Measurements from ENCODE around the gene PCSK9.
A peak's percentile ranks its signal among the peaks of the same experiment; 100 is the strongest.

The PCSK9 gene

DNA sequence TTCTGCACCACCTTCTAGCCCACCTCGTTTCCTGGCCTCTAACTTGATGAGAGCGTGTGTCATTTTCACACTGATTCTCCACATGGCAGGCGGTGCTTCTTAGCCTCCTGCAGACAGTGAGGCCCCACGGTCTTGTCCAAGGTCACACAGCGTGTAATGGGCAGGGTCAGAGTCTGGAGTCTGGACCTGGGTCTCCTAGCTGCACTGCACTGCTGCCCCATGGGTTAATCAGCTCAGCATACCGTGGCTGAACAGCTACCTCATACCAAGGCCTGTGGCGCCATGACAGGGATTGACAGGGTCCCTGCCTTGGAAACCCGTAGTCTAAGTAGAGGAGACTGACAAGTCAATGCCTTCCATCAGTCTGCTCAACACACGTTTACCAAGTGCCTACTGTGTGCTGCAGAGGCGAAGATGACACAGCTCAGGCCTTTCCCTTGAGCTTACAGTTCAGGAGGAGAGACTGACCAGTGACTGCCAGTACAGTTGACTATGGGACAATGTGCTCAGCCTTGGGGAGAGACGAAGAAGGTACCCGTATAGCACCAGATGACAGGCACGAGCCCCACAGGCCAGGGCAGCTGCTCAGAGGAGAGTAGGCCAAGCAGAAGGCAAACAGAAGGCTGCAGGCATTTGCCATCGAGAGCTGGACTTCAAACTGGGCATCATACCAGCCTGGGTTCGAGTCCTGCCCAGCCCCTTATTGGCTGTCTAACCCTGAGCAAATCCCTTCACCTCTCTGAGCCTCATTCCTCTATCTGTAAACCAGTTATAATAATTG is 5.5 kb downstream of the PCSK9 start:
- DNase-seq, result no peak

DNA sequence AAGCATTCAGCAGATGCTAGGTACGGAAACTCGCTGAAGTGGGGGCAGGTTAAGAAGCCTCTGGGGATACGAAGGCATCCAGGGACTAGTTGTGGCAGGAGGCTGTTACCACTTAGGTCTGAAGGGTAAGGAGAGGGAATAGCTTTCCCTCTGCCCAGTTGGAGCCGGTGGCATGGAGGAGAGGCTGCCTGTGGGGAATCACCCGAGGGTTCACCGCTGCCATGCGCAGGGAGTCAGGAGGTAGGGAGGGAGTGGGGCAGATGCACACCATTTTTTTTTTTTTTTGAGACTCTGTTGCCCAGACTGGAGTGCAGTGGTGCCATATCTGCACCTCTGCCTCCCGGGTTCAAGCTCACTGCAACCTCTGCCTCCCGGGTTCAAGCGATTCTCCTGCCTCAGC is 6.1 kb downstream of the PCSK9 start:
- DNase-seq, result no peak

DNA sequence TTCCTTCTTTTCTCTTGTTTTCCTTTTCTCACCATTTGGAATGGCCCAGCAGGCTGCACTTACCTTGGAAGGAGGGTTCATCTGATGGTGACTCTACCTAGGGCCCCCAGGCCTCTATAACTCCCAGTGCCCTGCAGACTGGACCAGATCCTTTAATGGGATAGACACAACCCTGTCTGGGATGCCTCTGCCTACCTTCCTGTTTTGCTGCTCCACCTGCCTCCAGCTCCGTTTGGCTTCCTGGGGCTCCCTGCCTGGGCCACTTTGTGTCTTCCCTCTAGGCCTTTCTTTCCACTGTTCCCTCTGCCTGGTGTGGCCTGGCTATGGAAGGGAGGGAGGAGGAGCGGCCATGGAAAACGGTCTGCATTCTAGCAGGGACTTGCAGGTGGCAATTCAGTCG is 7.5 kb downstream of the PCSK9 start:
- no peak for DNase-seq

DNA sequence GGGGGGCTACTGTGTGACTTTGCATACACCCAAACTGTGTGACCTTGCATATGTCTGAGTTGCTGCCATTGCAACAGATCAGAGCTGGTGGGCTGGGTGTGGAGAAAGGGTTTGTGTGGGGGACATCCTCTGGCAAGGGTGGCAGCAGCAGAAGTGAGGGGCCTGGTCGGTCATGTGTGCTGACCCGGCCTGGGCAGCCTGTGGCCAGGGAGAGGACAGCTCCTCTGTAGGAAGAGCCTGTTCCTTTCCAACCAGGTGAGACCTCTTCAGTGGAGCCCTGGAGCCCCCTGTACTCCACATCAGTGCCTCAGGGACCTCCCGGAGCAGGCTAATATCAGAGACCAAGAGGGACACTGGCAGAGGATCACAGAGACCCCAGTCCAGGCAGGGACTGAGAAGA is 8.3 kb downstream of the PCSK9 start:
- DNase-seq, result no peak

DNA sequence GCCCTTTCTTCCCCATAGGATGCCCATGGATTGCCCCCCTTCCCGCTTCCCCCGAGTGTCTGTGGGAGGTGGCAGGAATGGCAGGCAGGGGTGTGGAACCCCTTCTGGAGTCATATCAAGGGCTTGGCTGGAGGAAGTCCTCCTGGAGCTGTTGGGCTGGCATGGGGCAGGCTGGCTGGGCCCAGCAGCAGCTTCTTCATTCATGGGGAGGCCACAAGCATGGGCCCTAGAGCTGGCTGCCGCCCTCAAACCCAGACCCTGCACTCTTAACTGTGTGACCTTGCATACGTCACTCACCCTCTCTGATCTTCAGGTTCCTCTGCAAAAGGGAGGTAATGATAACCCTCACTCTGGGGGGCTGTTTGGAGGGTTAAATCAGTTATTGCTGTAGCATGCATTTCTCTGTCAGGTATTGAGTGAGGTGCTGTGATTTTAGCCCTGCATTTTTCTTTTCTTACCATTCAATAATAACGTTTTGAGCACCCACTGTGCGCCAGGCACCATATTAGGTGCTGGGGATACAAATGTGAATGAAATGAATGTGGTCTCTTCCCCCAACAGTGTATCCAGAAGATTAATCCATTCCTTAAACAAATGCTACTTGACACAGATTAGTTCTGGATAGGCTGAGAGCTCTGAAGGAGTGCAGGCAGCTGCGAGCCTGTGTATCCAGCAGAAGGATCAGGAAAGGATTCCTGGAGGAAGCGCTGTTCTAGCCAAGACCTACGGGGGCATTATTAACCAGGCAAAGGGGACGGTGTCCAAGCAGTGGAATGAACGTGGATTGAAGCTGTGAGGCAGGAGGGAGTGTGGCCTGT is 9.3 kb downstream of the PCSK9 start:
- peak; percentile 76 for DNase-seq

DNA sequence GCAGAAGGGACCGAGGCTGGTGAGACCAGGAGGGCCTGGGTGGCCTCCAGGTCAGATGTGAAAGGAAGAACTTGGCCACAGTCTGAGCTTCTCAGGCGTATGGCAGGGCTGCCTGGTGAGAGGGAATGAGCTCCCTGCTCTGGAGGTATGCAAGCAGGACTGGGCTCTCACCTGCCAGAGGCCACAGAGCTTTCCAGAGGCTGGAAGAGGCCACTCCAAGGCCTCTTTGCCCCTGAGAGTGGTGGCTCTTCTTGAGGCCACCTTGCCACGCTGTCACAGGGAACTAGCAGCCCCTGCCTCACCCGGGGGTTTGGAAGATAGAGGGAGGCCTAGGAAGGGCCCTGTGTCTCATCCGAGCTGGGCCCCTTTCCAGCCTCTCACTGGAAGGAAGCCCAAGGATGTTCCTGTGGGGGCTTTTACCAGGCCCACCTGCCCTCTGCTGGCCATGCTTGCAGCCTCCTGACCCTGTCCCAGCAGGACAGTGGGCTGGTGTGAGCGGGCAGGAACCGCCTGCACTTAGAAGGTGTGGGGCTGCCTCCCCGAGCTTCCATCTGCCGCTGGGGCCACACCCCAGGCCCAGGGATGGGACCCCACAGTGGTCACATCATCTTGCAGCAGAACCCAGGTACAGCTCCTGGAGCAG is 10.0 kb downstream of the PCSK9 start:
- no peak for DNase-seq

DNA sequence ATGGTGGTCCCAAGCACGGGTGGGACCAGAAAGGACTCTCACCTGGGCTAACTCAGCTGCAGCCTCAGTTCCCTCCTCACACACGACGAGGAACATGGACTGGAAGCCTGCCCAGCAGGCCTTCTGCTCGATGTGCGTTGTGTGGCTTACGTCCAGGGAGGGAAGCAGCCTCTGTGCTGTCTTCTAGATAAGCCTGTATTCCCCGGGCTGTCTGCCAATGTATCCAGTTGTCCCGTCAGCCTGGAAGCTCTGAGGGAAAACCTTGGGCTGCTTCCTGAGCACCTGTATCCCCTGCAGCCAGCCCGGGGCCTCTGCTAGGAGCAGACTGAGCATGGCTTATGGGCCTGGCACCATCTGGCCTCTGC is 10.5 kb downstream of the PCSK9 start:
- peak; percentile 53 for DNase-seq

DNA sequence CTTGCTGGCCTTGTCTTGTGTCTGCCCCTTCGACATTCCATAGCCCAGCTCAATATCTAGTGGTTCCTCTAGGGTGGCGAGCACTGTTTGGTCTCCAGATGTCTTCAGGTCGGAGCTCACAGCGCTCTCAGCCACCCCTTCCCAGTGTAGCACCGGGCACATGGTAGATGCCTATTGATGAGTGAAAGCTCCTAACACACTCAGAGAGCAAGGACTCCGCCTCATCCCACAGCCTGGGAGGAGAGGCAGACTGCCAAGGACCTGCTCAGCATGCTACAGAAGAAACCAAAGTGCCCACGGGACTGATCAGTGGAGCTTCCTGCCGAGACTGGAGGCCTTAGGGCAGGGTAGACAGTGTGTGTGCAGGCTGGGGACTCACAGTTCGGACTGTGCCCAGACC is 10.9 kb downstream of the PCSK9 start:
- DNase-seq, result no peak

DNA sequence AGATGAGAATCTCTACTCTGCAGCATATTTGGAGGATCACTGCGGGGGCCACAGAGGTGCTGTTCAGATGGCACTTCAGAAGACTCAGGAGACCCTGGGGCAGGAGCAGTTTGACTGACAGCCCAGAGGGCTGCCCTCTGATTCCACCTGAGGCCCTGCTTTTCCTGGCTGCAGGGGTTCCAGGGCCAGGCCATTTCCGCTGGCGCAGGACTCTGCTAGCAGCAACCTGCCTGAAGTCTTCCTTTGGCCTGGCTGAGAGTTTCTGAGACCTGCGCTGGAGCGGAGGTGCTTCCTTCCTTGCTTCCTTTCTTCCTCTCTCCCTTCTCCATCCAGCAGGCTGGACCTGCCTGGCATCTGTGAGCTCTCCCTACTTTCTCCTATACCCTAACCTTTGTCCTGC is 11.8 kb downstream of the PCSK9 start:
- DNase-seq, result no peak

DNA sequence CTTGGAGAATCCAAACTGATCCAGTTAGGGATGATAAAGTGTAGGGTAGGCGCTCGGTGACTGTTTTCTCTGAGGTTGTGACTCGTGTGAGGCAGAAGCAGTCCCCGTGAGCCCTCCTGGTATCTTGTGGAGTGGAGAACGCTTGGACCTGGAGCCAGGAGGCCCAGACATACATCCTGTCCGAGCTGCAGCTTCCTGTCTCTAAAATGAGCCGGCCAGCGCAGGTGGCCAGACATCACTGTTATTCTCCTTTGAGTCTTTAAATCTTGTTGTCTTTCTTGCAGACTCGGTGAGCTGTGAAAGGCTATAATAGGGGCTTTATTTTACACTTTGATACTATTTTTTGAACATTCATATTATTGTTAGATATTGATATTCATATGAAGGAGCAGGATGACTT is 12.3 kb downstream of the PCSK9 start:
- DNase-seq, result no peak

DNA sequence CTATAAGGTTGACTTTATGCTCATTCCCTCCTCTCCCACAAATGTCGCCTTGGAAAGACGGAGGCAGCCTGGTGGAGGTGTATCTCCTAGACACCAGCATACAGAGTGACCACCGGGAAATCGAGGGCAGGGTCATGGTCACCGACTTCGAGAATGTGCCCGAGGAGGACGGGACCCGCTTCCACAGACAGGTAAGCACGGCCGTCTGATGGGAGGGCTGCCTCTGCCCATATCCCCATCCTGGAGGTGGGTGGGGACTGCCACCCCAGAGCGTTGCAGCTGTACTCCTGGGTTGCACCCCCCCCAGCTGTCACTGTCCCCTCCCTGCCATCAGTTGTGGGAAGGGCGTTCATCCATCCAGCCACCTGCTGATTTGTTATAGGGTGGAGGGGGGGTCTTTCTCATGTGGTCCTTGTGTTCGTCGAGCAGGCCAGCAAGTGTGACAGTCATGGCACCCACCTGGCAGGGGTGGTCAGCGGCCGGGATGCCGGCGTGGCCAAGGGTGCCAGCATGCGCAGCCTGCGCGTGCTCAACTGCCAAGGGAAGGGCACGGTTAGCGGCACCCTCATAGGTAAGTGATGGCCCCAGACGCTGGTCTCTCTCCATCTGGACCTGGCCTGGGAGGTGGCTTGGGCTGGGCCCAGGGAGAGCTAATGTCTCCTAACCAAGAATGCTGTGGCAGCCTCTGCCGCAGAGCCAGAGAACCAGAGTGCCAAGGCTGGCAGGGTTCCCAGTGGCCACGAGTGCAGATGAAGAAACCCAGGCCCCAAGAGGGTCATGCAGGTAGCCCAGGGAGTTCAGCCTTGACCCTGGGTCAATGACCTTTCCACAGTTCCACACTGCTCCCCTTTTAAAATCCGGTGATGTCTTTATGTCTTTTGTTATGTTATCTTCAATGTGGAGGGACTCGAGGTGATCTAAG is 13.1 kb downstream of the PCSK9 start:
- no peak for DNase-seq

DNA sequence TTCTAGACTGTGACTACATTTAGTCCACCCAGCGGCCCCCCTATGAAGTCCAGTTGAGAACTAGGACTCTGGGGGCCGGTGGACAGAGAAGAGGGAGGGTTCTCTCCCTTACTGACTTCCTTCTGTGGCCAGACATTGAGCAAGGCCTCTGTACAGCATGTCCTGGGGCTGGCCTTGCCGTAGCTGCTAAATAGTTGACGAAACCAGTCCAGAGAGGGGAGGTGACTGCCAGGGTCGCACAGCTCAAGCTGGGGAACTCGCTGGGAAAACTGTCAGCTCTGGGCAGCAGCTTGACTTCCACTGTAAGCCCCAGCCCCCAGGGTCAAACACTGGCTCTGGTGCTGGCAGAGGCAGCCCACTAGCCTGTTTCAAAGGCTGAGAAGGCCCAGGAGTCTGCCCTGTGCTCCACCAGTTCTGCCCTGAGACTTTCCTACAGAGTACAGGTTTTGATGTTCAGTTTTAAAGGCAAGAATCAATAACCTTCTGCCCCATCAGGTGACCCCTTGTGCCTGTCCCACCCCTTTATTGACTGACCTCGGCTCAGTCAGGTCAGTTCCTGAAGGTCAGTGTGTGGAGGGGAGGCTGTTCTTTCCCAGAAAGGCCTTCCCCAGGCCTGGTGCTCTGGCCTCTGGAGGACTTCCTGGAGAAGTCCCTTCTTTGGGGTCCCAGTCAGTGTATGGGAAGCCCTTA is 14.1 kb downstream of the PCSK9 start:
- no peak for DNase-seq

DNA sequence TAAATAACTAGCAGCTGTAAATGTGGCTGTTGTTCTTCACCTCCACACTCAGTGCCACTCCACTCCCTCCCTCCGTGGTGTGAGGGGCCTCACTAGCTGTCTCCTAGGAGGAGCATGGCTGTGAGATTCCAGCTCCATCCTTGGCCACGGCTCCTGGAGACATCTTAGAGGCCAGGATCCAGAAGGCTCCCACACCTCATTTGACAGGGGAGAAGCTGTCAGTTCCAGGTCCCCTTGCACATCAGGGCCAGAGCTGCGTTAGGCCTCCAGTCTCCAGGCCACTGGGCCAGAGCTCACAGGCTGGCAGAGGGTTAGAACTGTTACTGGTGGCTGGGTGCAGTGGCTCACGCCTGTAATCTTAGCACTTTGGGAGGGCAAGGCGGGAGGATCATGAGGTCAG is 15.0 kb downstream of the PCSK9 start:
- no peak for DNase-seq

DNA sequence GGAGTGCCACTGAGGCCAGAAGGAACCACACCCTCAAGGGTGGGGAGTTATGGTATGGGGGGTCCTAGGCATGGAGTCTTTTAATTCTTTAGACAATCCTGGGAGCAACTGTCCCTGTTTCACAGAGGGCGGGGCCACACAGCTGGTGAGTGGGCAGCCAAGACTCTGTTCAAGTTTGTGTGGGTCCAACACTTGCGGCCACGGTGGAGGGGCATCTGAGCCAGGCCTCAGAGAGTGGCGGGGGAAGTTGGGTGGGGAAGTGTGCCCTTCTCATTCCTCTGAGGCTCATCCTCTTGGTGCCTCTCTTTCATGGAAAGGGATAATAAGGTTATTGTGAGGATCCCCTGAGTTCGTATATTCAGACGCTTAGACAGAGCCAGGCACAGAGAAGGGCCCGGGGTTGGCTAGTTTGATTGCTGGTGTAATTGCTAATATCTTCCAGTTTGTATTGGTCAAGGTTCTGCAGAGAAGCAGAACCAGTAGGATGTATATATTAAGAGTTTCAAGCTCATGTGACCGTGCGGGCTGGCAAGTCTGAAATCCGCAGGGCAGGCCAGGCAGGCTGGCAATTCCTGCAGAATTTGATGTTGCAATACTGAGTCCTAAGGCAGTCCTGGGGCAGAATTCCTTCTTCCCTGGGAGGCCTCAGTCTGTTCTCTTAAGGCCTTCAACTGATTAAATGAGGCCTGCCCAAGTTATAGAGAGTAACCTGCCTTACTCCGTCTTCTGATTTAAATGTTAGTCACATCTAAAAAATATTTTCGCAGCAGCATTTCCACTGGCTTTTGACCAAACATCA is 15.9 kb downstream of the PCSK9 start:
- no peak for DNase-seq

DNA sequence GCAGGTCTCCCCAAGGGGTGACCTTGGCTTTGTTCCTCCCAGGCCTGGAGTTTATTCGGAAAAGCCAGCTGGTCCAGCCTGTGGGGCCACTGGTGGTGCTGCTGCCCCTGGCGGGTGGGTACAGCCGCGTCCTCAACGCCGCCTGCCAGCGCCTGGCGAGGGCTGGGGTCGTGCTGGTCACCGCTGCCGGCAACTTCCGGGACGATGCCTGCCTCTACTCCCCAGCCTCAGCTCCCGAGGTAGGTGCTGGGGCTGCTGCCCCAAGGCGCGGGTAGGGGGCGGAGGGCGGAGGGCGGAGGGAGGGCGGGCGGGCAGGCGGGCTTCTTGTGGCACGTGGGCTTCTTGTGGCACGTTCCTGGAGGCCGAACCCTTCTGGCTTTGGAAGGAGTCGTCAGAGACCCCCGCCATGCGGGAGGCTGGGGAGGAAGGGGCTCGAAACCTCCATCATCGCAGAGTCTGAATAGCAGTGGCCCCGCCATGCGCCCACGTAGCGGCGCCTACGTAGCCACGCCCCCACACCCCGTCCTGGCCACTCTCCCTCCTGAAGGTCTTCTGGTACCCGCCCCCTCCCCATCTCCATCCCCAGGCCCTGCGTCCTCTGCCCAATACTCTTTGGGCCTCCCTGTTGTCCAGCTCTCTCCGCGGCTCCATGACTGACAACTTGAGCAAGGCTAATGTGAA is 16.7 kb downstream of the PCSK9 start:
- DNase-seq, result no peak

DNA sequence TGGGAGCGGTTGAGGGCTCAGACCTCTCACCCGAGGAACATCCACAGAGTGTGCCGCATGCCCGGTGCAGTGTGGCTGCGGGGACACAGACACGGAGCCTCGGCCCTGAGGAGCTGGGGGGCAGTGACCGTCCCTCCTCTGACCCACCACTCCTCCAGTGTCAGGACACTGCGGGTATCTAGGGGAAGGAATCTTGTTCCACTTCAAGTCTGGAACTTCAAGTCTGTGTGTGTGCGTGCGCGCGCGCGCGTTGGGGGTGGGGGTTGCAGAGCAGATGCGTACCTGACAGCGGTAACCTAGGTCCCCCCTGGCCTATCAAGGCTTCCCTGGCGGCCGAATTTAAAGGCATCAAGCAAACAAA is 17.3 kb downstream of the PCSK9 start:
- no peak for DNase-seq

DNA sequence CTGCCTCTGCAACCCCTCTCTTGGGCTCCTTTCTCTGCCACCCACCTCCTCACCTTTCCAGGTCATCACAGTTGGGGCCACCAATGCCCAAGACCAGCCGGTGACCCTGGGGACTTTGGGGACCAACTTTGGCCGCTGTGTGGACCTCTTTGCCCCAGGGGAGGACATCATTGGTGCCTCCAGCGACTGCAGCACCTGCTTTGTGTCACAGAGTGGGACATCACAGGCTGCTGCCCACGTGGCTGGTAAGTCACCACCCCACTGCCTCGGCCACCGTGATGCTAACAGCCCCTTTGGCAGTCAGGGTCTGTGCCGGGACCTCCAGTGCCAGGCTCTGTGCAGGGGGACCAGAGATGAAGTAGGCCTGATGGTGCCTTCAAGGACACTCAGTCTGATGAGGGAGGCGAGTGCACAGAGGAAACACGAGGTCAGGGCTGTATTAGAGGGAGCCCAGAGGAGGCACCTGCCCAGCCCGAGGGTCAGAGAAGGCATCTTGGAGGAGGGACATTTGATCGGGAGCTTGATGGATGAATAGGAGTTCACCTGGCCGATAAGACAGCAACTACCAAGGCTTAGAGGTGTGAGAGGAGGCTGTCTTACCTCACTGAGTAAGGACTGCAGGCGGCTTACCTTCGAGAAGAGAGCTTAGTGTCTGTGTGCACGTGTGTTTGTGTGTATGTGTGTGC is 18.1 kb downstream of the PCSK9 start:
- no peak for DNase-seq

DNA sequence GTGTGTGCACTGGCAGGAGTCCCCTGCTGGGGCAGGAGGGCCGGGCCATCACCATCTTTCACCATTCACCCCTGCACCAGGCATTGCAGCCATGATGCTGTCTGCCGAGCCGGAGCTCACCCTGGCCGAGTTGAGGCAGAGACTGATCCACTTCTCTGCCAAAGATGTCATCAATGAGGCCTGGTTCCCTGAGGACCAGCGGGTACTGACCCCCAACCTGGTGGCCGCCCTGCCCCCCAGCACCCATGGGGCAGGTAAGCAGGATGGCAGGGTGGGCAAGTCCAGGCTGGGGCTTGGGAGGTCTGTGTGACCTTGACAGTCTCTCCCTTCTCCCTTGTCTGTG is 18.6 kb downstream of the PCSK9 start:
- no peak for DNase-seq

DNA sequence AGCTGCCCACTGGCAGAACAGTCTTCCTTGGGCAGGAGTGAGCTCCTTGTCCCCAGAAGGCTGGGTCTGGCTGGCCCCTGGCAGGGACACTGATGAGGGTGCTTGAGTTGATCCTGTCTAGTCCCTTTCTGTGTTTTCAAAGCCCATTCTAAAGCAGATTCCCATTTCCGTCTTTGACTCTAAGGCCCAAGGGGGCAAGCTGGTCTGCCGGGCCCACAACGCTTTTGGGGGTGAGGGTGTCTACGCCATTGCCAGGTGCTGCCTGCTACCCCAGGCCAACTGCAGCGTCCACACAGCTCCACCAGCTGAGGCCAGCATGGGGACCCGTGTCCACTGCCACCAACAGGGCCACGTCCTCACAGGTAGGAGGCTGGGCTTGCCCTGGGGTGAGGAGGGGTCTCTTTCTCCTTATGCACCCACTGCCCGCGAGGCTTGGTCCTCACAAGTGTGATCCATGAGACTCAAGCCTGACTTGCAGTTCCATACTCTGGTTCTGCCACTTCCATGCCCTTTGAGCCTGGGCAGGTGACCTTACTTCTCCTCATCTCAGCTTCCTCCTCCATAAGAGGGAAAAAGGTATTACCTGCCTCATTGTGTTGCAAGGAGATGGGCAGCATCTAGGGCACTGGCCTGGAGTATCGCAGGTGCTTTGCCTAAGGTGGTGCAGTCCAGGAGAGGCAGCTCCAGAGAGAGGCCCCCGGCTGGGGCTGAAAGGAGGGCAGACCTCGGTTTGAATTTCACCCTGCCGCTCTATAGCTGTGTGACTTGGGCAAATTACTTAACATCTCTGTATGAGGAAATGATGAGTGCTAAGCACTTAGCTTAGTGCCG is 20.2 kb downstream of the PCSK9 start:
- DNase-seq, result no peak

Data from NCI-H524 treated with DMSO at 0.1 percent for 48 hours (cell line).